ENCODE data around the gene GULP1.

The GULP1 gene

DNA sequence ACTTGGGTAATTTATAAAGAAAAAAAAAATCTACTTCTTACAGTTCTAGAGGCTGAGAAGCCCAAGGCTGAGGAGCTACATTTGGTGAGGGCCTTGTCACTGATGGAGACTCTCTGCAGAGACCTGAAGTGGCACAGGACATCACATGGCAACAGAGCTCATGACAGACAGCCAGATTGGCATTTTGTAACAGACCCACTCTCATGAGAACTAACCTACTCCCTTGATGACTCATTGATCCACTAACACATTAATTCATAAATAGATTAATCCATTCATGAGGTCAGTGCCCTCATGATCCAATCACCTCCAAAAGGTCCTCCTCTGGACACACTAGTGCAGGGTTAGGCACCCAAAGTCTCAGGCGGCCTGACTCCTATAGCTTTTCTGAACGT, 318.4 kb downstream of the GULP1 start:
- no peak for DNase-seq

DNA sequence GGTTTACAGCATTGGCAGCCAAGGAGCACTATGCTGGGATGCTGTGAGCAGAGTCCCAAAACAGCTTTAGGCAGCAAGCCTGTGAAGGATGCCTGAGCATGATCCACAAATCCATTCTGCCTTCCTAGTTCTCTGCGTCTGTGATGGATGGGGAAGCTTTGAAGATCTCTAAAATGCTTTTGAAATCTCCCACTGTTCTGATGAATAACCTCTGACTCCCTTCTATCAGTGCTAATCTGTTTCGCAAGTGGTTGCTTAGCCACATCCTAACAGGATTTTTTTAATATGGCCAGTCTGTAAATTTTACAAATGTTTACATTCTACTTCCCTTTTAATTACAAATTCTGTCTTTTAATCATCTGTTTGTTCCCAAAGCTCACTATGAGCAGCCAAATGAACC, 319.2 kb downstream of the GULP1 start:
- DNase-seq: no peak

DNA sequence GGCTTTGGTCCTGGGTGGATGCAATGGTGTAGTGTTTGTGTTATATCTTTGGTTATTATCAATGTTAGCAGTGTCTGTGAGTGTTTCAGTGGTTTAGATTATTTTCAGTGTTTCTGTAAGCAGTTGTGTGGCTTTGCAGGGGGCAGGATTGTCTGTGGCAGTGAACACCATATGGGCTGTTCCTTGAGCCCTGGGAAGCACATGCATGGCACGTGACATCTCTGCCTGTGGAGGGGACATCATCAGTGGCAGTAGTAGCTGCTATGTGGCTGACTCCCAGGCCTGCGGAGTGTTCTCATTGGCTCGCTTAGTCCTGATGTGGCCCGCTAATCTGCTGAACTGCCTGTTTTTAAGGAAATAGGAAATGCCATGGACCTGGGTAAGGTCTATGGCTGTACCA, 327.5 kb downstream of the GULP1 start:
- no peak for DNase-seq

DNA sequence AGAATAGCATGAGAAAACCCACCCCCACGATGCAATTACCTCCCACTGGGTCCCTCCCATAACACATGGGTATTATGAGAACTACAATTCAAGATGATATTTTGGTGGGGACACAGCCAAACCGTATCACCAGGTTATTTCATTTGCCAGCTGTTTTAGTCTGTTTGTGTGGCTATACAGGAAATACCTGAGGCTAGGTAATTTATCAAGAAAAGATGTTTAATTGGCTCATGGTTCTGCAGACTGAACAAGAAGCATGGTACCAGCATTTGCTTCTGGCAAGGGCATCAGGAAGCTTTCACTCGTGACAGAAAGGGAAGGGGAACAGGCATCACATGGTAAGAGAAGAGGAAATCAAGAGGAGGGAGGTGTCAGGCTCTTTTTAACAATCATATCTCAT, 329.2 kb downstream of the GULP1 start:
- DNase-seq: no peak

DNA sequence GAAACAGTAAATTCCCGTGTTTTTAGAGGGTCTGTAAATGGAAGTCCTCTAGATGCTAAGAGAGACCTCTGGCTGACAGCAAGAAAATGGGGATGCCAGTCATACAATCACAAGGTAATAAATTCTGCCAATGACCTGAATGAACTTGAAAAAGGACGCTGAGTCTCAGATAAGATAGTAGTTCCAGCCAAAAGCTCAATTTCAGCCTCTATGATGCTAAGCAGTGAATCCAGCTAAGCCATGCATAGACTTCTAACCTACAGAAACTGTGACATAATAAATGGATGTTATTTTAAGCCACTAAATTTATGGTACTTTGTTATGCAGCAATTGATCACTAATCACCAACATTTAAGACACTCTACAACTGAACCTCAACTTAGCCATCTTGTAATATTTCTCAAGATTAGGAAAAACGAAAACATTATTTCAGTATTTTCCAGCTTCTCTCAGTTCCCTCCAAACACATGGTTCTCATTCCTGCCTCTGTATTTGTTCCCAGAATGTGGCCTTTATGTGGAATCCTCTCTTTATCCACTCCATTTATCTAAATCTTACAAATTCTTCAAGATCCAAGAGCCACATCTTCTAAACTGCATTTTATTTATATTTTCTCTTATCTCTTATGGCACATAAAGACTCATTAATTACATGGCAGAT, 331.1 kb downstream of the GULP1 start:
- no peak for DNase-seq

DNA sequence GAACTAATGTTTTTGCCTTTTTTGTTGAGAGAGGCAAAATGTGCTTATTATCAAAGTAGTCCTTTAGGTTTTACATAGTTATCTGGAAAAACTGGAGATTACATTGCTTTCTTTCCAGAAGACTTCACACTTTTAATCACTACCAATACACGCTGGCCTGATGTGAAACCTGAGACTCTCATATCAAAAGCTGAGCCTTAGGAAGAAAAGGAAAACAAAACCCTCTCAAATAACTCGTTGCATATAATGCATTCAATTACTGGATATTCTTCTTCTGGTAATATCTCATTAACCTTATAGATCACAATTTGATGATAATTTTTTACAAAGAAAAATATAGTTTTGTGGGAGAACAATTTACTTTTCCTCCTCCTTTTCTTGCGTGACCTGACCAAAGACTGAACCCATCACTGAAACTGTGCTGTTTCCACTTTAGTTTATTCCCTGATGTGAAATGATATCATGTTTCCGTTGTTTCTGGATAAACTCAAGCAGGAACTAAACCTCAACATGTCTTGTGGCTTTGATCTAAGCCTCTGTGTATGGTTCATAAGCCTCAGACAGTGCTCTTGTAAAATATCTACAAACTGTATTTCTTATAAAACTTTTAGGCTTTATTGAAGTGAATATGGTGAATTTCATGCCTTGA, 332.4 kb downstream of the GULP1 start:
- DNase-seq: no peak

DNA sequence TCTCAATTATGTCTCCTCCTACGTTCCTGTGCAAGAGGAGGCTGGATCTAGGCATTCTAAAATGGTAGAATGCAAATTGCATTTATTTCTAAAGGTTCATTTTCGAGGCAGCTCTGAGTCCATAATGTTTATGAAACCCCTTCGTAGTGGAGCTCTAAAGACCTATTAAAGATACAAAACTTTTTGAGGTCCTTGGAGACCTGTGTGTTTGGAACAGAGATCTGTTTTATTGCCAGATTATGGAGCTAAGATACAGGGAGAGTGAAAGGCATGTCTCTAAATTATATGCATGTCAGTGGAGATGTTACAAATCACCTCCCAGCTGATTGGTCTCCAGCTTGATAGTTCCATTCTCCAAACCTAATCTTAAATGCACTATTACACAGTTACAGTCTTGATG, 335.8 kb downstream of the GULP1 start:
- DNase-seq: no peak

DNA sequence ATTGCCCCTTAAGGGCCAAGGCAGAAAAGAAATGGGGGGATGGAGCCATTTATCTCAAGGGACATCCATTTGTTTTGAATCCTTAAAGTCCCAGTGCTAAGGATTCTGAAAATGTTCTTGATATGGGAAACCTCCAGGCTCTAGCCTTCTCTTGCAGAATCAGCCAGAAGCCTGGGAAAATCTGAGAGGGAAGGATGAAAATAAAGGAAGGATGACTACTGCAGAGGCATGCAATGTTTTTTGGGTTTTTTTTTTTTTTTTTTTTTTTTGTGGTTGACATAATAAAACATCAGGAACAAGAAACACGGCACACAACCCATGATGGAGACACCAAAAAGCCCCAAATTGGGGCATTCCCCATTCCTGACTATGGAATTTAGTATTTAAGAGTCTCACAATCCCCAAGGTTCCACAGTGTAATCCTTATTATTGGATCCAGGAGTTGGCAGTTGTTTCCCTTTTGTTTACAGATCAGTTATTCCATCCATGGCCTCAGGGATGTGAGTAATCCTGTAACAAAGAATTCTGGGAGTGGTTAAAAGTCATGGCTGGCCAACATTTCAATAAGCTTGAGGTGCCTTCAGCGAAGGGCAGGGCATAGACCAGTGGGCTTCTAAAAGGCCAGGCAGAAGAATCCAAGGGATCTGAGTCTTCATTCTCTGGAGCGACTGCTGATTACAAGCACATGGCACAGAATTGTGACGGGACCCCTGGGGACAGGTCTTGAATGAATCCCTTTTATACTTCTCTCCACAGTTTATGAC, 337.5 kb downstream of the GULP1 start:
- no peak for DNase-seq

DNA sequence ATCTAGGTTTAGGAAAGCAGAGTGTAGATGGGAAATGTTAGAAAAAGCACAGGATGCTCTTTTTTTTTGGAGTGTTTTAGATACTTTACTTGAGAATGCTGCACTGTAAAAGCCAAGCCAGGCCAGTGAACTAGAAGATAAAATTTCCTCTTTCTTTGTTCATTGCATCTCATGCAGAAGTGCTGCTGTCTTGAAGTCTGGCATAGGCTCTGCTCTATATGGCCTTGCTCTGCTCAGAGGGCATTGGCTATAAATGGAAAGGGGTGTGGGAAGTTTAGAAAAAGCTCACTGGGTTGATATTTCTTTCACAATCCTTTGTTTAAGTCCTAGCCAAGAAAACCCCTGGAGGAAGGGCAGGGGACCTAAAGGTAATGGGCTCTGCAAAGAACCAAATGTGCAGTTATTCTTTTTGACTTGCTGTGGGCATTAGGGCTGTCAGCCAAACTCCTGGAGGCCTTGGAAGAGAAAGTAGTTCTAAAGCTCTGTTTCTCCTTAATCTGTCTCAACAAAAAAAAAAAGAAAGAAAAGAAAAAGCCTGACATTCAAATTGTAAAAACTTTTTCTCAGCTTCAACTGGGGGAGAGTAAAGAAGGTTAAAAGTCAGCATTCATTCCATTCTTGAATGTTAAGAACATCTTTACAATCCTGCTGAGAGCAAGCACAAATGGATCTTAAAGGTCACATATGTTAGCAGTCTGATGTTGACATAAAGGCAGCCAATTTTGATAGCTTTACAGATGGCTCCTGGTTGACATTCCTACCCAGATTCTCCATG, 338.3 kb downstream of the GULP1 start:
- no peak for DNase-seq

DNA sequence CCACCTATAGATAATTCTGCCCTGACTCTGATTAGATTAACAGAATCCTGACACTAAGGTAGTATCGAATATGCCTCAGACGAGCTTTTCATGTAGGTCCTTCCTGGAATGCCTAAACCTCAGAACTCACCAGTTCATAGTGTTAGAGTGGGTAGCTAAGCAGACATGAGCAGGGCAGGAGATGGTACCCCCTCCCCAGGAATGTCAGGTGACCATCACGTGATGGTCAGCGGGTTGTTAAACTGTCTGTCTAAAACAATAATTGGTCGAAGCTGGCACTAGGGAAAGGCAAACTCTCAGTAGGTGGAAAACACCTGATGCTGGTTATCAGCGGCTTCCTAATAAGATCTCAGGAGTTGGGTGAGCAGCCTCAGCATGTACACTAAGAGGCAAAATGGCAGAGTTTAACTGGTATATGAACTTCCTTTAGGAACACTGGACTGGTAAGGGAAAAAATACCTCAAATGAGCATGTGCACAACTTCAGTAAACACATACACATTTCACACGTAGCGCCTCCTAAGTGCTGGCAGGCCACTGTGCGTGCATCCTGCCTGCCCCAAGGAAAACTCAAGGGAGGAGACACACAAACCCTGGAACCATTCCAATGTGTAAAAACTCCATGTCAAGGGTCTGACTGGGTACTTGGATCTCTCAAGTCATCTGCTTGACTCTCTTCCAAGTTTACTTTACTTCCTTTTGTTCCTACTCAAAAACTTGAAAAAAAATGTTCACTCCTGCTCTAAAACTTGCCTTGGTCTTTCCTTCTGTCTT, 339.5 kb downstream of the GULP1 start:
- DNase-seq: no peak

DNA sequence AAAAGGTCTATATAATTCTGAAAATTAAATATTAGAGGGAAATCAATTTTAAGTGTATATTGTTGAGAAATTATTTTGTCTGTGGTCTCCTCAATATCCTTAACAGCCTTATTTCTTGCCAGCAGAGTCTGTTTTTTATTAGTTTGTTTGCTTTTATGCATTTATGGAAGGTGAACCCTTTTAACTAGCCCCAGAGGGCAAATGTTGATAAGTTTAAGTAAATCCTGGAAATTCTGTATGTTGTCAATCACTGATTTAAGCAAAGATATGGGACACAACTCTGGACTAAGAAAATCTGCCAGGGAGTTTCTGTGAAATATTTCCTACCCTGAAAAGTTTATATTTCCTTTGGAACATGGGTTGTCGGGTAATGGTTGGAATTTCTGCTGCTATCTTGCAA, 343.0 kb downstream of the GULP1 start:
- no peak for DNase-seq
